Activated CD8-positive, alpha-beta T cell treated with anti-CD3 and anti-CD28 coated beads for 36 hours (primary cell): ENCODE results near the gene BBIP1. TPM values are rescaled to one million over a fixed set of nuclear protein-coding genes. Genes with fewer than 3 reads are reported as not detected.
A peak's percentile ranks its signal among the peaks of the same experiment; 100 is the strongest.
"Not testable (repeated sequence)": the region's sequence is repeated elsewhere in the genome, so short reads cannot be mapped to it uniquely, and the experiment has no call there.

ENCODE experiments used
- ATAC-seq: fragments of 200-7000 bp; cut with Tn5 transposase; one replicate; pipeline ENCODE4 v1.10.0; 2021; ENCODE audit warnings: mild to moderate bottlenecking, moderate library complexity
- CTCF ChIA-PET: fragments of 350-600 bp; sonication (Branson Sonifier 250); formaldehyde crosslinking; loops from one replicate; lab custom pipeline; 2021; ENCODE audit warnings: antibody characterized with exemption; lab: Charles Lee
- POLR2A ChIA-PET: fragments of 350-600 bp; sonication (Branson Sonifier 250); formaldehyde crosslinking; loops from one replicate; lab custom pipeline; 2021; ENCODE audit warnings: antibody characterized with exemption; lab: Charles Lee
- DNase-seq: peaks from one replicate; pipeline ENCODE4 v3.0.0-alpha.2; 2020
- H3K27ac Mint-ChIP-seq: one replicate; pipeline ENCODE4 v1.8.0; 2021; ENCODE audit warnings: mild to moderate bottlenecking, mixed read lengths
- H3K27me3 Mint-ChIP-seq: one replicate; pipeline ENCODE4 v1.8.0; 2021; ENCODE audit warnings: mixed read lengths
- H3K36me3 Mint-ChIP-seq: one replicate; pipeline ENCODE4 v1.8.0; 2021; ENCODE audit warnings: low read depth, mixed read lengths
- H3K4me1 Mint-ChIP-seq: one replicate; pipeline ENCODE4 v1.8.0; 2021; ENCODE audit warnings: low read depth, mixed read lengths
- H3K4me3 Mint-ChIP-seq: one replicate; pipeline ENCODE4 v1.8.0; 2021; ENCODE audit warnings: mild to moderate bottlenecking, moderate library complexity, mixed read lengths
- H3K9me3 Mint-ChIP-seq: one replicate; pipeline ENCODE4 v1.8.0; 2021; ENCODE audit warnings: mixed read lengths
- intact Hi-C: fragments of 100-400 bp; cut with micrococcal nuclease; formaldehyde crosslinking; loops from one replicate; pipeline ENCODE4 v1.10.0; 2022
- total RNA-seq, 2 experiments: library from RNA; stranded (reverse); gene quantifications; one replicate each; pipeline ENCODE4 v1.2.3, GENCODE V29; 2021
- TF ChIP-seq, protein P1 (sequence below): fragments of 200-600 bp; IDR thresholded peaks from one replicate; pipeline ENCODE4 v1.8.0; 2022; ENCODE audit warnings: antibody characterized with exemption, mild to moderate bottlenecking

Gene BBIP1
- total RNA-seq, 2 experiments from 2014 or later, result 41.2 to 44.4 TPM

DNA sequence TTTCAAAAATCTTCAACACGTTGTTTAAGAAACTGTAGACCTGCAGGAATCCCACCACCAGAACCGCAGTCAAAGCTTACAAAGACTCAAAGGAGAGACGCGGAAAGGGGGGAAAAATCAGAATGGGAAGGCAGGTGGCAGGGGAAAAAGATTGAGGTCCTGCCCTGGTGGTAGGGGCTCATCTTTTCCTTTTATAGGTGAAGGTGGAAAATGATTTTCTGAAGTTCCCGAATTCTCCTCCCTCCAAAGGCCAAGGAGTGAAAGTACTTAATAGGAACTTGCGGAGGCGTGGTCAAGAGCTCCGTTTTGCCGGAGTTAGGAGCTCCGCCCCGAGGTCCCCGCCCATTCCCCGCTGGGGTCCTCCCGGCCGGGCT lies 724 bp downstream of the BBIP1 start:
- DNase-seq (peak; percentile 91), ATAC-seq (no peak)
- peak overlapping the region; percentile 87 for H3K4me3 Mint-ChIP-seq
- CTCF ChIA-PET, result interaction anchor here (1.0 to 3.1 kb wide), 9 partner anchors 8 to 308 kb away, joined by 3 to 18 read pairs (median 6); no protein-coding TSS in a partner anchor
- TF ChIP-seq, protein P1, sequence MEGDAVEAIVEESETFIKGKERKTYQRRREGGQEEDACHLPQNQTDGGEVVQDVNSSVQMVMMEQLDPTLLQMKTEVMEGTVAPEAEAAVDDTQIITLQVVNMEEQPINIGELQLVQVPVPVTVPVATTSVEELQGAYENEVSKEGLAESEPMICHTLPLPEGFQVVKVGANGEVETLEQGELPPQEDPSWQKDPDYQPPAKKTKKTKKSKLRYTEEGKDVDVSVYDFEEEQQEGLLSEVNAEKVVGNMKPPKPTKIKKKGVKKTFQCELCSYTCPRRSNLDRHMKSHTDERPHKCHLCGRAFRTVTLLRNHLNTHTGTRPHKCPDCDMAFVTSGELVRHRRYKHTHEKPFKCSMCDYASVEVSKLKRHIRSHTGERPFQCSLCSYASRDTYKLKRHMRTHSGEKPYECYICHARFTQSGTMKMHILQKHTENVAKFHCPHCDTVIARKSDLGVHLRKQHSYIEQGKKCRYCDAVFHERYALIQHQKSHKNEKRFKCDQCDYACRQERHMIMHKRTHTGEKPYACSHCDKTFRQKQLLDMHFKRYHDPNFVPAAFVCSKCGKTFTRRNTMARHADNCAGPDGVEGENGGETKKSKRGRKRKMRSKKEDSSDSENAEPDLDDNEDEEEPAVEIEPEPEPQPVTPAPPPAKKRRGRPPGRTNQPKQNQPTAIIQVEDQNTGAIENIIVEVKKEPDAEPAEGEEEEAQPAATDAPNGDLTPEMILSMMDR, result no peak
- peaks cover 35% of the 10 kb centered on the region for H3K4me1 Mint-ChIP-seq
- H3K27me3 Mint-ChIP-seq, result no peaks in the 10 kb centered on the region
- intact Hi-C loops, result no loop called here
- peaks cover 9% of the 10 kb centered on the region for H3K36me3 Mint-ChIP-seq
- POLR2A ChIA-PET, result interaction anchor here (0.7 to 3.4 kb wide), 8 partner anchors 9 to 305 kb away, joined by 3 to 25 read pairs (median 4); no protein-coding TSS in a partner anchor
- peak overlapping the region; percentile 98 for H3K27ac Mint-ChIP-seq
- no peaks in the 10 kb centered on the region for H3K9me3 Mint-ChIP-seq

DNA sequence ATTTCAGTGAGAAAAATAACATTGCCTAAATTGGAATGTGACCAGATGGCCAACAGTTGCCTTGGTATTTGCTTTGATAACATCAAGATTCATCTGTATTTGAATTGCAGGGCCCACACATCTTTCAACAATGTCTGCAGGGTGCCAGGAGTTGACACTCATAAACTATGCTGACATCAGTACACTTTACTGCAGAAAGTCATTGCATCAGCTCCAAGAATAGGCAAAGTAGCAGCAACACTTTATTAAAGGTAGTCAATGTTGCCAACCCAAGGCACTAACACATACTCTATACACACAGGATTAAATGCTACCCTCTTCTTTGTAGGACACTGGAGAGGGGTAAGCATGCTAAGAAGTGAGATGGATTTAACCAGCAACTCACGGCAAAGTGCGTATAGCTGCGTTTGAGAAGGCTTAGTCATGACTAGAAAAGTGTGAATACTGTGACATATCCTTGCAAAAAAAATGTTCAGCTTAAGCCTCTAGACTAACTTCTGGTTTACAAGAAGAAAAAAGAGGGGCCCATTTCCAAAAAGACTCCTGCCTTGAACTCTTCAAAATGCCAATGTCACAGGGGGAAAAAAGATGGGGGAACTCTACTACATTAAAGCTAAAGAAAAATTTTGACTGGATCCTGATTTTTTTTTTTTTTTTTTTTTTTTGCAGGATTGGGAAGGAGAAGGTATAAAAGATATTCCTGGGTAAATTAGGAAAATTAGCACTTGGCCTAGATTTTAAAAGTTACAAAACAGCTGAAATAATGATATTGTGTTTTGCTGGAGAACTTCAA lies 2.2 kb downstream of the BBIP1 start:
- Mint-ChIP-seq H3K4me3 (peak overlapping the region; percentile 8), H3K9me3 (no peaks in the 10 kb centered on the region), H3K27ac (peak overlapping the region; percentile 36), H3K4me1 (peaks cover 24% of the 10 kb centered on the region), H3K27me3 (no peaks in the 10 kb centered on the region), H3K36me3 (peaks cover 11% of the 10 kb centered on the region)
- ATAC-seq (no peak), DNase-seq (no peak)
- intact Hi-C loops, result no loop called here
- ChIA-PET POLR2A (interaction anchor here (0.6 to 3.4 kb wide), 4 partner anchors 14 to 305 kb away, joined by 4 to 25 read pairs (median 5); no protein-coding TSS in a partner anchor), CTCF (interaction anchor here (0.8 to 3.1 kb wide), 5 partner anchors 9 to 306 kb away, joined by 4 to 18 read pairs (median 6); no protein-coding TSS in a partner anchor)
- TF ChIP-seq, protein P1, result no peak

DNA sequence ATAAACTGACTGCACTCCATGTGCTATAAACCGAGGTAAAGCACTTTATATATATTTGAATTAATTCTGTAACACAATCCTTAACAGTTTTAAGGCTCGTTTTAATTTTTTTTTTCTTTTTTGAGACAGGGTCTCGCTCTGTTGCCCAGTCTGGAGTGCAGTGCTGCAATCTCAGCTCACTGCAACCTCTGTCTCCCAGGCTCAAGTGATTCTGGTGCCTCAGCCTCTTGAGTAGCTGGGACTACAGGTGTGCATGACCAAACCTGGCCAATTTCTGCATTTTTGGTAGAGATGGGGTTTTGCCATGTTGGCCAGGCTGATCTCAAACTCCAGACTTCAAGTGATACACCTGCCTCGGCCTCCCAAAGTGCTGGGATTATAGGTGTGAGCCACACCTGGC lies 3.4 kb downstream of the BBIP1 start:
- ATAC-seq, H3K27me3 Mint-ChIP-seq, DNase-seq, intact Hi-C loops, POLR2A ChIA-PET, H3K4me3 Mint-ChIP-seq, H3K9me3 Mint-ChIP-seq, H3K27ac Mint-ChIP-seq, CTCF ChIA-PET: not testable (repeated sequence)
- Mint-ChIP-seq H3K4me1 (peaks cover 24% of the 10 kb centered on the region), H3K36me3 (peaks cover 16% of the 10 kb centered on the region)

DNA sequence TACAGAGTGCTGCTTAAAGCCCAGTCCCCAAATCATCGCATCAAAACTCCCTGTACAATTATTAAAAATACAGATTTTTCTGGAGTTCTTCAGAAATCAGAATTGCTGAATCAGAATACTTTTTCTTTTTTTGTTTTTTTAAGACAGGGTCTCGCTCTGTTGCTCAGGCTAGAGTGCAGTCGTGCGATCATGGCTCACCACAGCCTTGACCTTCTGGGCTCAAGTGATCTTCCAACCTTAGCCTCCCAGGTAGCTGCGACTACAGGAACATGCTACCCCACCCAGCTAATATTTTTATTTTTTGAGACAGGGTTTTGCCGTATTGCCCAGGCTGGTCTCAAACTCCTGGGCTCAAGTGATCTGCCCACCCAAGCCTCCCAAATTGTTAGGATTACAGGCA lies 3.9 kb downstream of the BBIP1 start:
- no peak for ATAC-seq
- Mint-ChIP-seq H3K4me3 (no peak overlapping the region), H3K9me3 (no peaks in the 10 kb centered on the region), H3K4me1 (peaks cover 28% of the 10 kb centered on the region), H3K36me3 (peaks cover 21% of the 10 kb centered on the region), H3K27me3 (no peaks in the 10 kb centered on the region), H3K27ac (no peak overlapping the region)
- ChIA-PET CTCF (interaction anchor here (0.9 kb wide), 1 partner anchor 63 kb away, joined by 3 read pairs; no protein-coding TSS in a partner anchor), POLR2A (interaction anchor here (0.8 kb wide), 1 partner anchor 123 kb away, joined by 3 read pairs; no protein-coding TSS in a partner anchor)
- DNase-seq, result no peak
- intact Hi-C loops, result no loop called here
- TF ChIP-seq, protein P1, result no peak

DNA sequence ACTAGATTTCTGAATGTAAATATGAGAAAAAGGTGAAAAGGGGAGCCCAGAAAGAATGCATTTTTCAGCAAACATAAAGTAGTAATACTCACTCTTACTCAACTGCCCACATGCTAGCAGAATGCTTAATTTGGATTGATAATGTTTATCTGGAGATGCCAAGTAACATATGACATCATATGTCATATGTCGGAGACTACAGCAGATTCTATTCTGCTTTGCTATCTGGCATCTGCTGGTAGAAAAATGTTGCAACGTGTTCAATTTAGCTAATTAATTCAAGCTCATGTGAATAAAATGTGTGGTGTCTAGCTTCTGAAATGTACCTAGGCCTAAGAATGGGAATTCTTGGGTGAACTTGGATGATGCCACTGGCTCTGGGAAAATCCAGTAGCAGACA lies 4.5 kb downstream of the BBIP1 start:
- peaks cover 29% of the 10 kb centered on the region for H3K4me1 Mint-ChIP-seq
- CTCF ChIA-PET, result interaction anchor here (0.9 kb wide), 1 partner anchor 63 kb away, joined by 3 read pairs; no protein-coding TSS in a partner anchor
- H3K9me3 Mint-ChIP-seq, result no peaks in the 10 kb centered on the region
- H3K27ac Mint-ChIP-seq, result no peak overlapping the region
- POLR2A ChIA-PET, result interaction anchor here (0.8 kb wide), 1 partner anchor 123 kb away, joined by 3 read pairs; no protein-coding TSS in a partner anchor
- TF ChIP-seq, protein P1, result no peak
- no peak overlapping the region for H3K4me3 Mint-ChIP-seq
- no peaks in the 10 kb centered on the region for H3K27me3 Mint-ChIP-seq
- intact Hi-C loops, result no loop called here
- DNase-seq (no peak), ATAC-seq (no peak)
- H3K36me3 Mint-ChIP-seq, result peaks cover 22% of the 10 kb centered on the region
